ENCODE measurements around the gene GPATCH2. TPM values are rescaled to one million over a fixed set of nuclear protein-coding genes. Genes with fewer than 3 reads are reported as not detected.

Gene GPATCH2
- total and polyA plus RNA-seq, 2 donors (not counting 1 experiment from before 2014, with no cell fraction given), result 10.5 to 22.0 TPM

- H3K36me3 ChIP-seq (ENCODE audit: control insufficient read depth, insufficient read depth, low read length), result no peaks in the 10 kb centered on the region
- H3K79me2 ChIP-seq (ENCODE audit: control insufficient read depth, insufficient read depth, low read length), result no peaks in the 10 kb centered on the region
- TF ChIP-seq CTCF (conservative IDR thresholded peaks at IDR 0.05 in 1 of 2, IDR thresholded peaks at IDR 0.05 in 1 of 2; ENCODE audit: low read depth in 1 of 2, low read length in 2 of 2) (no peak), EZH2 (IDR thresholded peaks at IDR 0.05; ENCODE audit: low read length, missing control alignments) (no peak)
- H3K4me3 ChIP-seq (replicated peaks in 1 of 4; ENCODE audit: control extremely low read depth in 1 of 4, insufficient read depth in 1 of 4, low read depth in 3 of 4, low read length in 4 of 4), result no peak overlapping the region
- H3K27ac ChIP-seq (ENCODE audit: insufficient read depth, low read length), result no peak overlapping the region
- H3K27me3 ChIP-seq (ENCODE audit: control insufficient read depth, insufficient read depth, low read length), result no peaks in the 10 kb centered on the region
- no peaks in the 10 kb centered on the region for H3K9me3 ChIP-seq (ENCODE audit: control insufficient read depth, insufficient read depth, low read depth, low read length)
- no peaks in the 10 kb centered on the region for H3K4me1 ChIP-seq (ENCODE audit: control insufficient read depth, extremely low read depth, insufficient read depth, low read length)
- no peak overlapping the region for H3K9ac ChIP-seq (ENCODE audit: insufficient read depth, low read length)
- peak in 1 of 2 donors; percentile 11 for DNase-seq (ENCODE audit: low read depth in 2 of 2)
- no peak overlapping the region for H2AFZ ChIP-seq (ENCODE audit: low read length)
- H3K4me2 ChIP-seq (ENCODE audit: extremely low read depth, insufficient read depth, low read length), result no peak overlapping the region
- no peaks in the 10 kb centered on the region for H4K20me1 ChIP-seq (ENCODE audit: control insufficient read depth, extremely low read depth, insufficient read depth, low read length)
Measured at GRCh38 chr1:217493290-217493689, 137.6 kb downstream of the GPATCH2 start.

GRCh38 chr1:217484871-217485270 lies 146.0 kb downstream of the GPATCH2 start:
- peaks cover 2% of the 10 kb centered on the region for H3K4me1 ChIP-seq (ENCODE audit: control insufficient read depth, extremely low read depth, insufficient read depth, low read length)
- H3K79me2 ChIP-seq (ENCODE audit: control insufficient read depth, insufficient read depth, low read length), result no peaks in the 10 kb centered on the region
- no peak overlapping the region for H3K4me2 ChIP-seq (ENCODE audit: extremely low read depth, insufficient read depth, low read length)
- H3K27me3 ChIP-seq (ENCODE audit: control insufficient read depth, insufficient read depth, low read length), result no peaks in the 10 kb centered on the region
- no peaks in the 10 kb centered on the region for H3K36me3 ChIP-seq (ENCODE audit: control insufficient read depth, insufficient read depth, low read length)
- no peak for DNase-seq (ENCODE audit: low read depth in 2 of 2)
- no peak overlapping the region for H3K27ac ChIP-seq (ENCODE audit: insufficient read depth, low read length)
- H3K9me3 ChIP-seq (ENCODE audit: control insufficient read depth, insufficient read depth, low read depth, low read length), result no peaks in the 10 kb centered on the region
- no peak overlapping the region for H3K9ac ChIP-seq (ENCODE audit: insufficient read depth, low read length)
- H2AFZ ChIP-seq (ENCODE audit: low read length), result no peak overlapping the region
- TF ChIP-seq CTCF (conservative IDR thresholded peaks at IDR 0.05 in 1 of 2, IDR thresholded peaks at IDR 0.05 in 1 of 2; ENCODE audit: low read depth in 1 of 2, low read length in 2 of 2), result no peak
- TF ChIP-seq EZH2 (IDR thresholded peaks at IDR 0.05; ENCODE audit: low read length, missing control alignments), result no peak
- no peaks in the 10 kb centered on the region for H4K20me1 ChIP-seq (ENCODE audit: control insufficient read depth, extremely low read depth, insufficient read depth, low read length)
- no peak overlapping the region for H3K4me3 ChIP-seq (replicated peaks in 1 of 4; ENCODE audit: control extremely low read depth in 1 of 4, insufficient read depth in 1 of 4, low read depth in 3 of 4, low read length in 4 of 4)

DNA sequence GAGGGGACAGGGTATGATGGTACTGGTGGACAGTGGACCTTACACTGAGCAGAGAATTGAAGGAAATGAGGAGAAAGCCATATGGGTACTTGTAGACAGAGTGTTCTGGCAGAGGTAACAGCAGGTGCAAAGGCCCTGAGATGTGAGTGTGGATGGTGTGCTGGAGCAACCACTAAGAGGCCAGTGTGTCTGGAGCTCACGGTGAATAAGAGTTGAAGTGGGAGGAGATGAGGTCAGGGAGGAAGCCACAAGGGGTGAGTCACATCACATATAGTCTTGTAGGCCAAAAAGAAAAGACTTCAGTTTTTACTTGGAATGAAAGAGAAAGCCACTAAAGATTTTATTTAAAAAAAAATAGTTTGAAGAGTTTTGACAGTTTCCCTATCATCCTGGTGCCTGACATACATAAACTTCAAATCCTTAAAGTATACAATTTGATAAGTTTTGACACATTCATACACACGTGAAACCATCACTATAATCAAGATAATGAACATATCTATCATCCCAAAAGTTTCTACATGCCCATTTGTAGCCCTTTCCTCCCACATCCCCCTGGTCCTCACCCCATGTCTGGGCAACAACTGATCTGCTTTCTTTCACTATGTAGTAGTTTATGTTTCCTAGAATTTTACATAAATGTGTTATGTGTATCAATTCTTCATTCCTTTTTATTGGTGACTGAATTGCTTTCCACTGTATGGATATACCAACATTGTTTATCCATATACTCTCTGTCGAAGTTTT lies 148.4 kb downstream of the GPATCH2 start:
- peaks cover 2% of the 10 kb centered on the region for H3K4me1 ChIP-seq (ENCODE audit: control insufficient read depth, extremely low read depth, insufficient read depth, low read length)
- no peak overlapping the region for H3K27ac ChIP-seq (ENCODE audit: insufficient read depth, low read length)
- TF ChIP-seq CTCF (conservative IDR thresholded peaks at IDR 0.05 in 1 of 2, IDR thresholded peaks at IDR 0.05 in 1 of 2; ENCODE audit: low read depth in 1 of 2, low read length in 2 of 2), result no peak
- TF ChIP-seq EZH2 (IDR thresholded peaks at IDR 0.05; ENCODE audit: low read length, missing control alignments), result no peak
- no peak overlapping the region for H3K4me2 ChIP-seq (ENCODE audit: extremely low read depth, insufficient read depth, low read length)
- no peak overlapping the region for H2AFZ ChIP-seq (ENCODE audit: low read length)
- H3K79me2 ChIP-seq (ENCODE audit: control insufficient read depth, insufficient read depth, low read length), result no peaks in the 10 kb centered on the region
- no peak overlapping the region for H3K4me3 ChIP-seq (replicated peaks in 1 of 4; ENCODE audit: control extremely low read depth in 1 of 4, insufficient read depth in 1 of 4, low read depth in 3 of 4, low read length in 4 of 4)
- H3K27me3 ChIP-seq (ENCODE audit: control insufficient read depth, insufficient read depth, low read length), result no peaks in the 10 kb centered on the region
- peak; percentile 69 to 97 for DNase-seq (ENCODE audit: low read depth in 2 of 2)
- no peaks in the 10 kb centered on the region for H3K9me3 ChIP-seq (ENCODE audit: control insufficient read depth, insufficient read depth, low read depth, low read length)
- H3K9ac ChIP-seq (ENCODE audit: insufficient read depth, low read length), result no peak overlapping the region
- no peaks in the 10 kb centered on the region for H4K20me1 ChIP-seq (ENCODE audit: control insufficient read depth, extremely low read depth, insufficient read depth, low read length)
- H3K36me3 ChIP-seq (ENCODE audit: control insufficient read depth, insufficient read depth, low read length), result no peaks in the 10 kb centered on the region

All from fibroblast of lung (primary cell).